ENCODE data around the gene DCXR. TPM values are rescaled to one million over a fixed set of nuclear protein-coding genes. Genes with fewer than 3 reads are reported as not detected.

Gene DCXR
- polyA plus RNA-seq, 3 donors: 88.8 to 93.1 (median 90.3) TPM

- H3K36me3 Mint-ChIP-seq: peaks cover 9 to 19% of the 10 kb centered on the region in 2 donors
- H3K36me3 ChIP-seq (replicated peaks in 1 of 2; ENCODE audit: control insufficient read depth in 1 of 2, insufficient read depth in 2 of 2, low read length in 2 of 2): peaks cover 15 to 17% of the 10 kb centered on the region in 2 donors
- peaks cover 5% of the 10 kb centered on the region for H3K4me1 Mint-ChIP-seq
Observed at GRCh38 chr17:82016061-82016874, 21.2 kb downstream of the DCXR start.

More at GRCh38 chr17:82016061-82016874, 21.2 kb downstream of the DCXR start:
- no peak overlapping the region for H3K4me3 Mint-ChIP-seq
- Histone ChIP-seq H4K20me1 (ENCODE audit: insufficient read depth, low read length) (peaks cover 20% of the 10 kb centered on the region), H3K4me3 (replicated peaks in 1 of 3; ENCODE audit: low read depth in 2 of 3, low read length in 3 of 3) (no peak overlapping the region), H2AFZ (ENCODE audit: insufficient read depth, low read depth, low read length, poor library complexity, severe bottlenecking) (no peak overlapping the region), H3K27ac (ENCODE audit: low read depth in 1 of 2, low read length in 2 of 2) (no peak overlapping the region), H3K4me1 (ENCODE audit: control insufficient read depth in 1 of 2, insufficient read depth in 2 of 2, low read length in 2 of 2) (peaks cover 4 to 6% of the 10 kb centered on the region in 2 donors), H3K9me3 (replicated peaks in 1 of 2; ENCODE audit: control insufficient read depth in 1 of 2, insufficient read depth in 1 of 2, low read length in 2 of 2) (no peaks in the 10 kb centered on the region), H3K4me2 (replicated peaks; ENCODE audit: extremely low read depth, low read length, poor library complexity, severe bottlenecking) (no peak overlapping the region), H3K27me3 (ENCODE audit: control insufficient read depth in 2 of 2, insufficient read depth in 2 of 2, low read length in 2 of 2) (no peaks in the 10 kb centered on the region), H3K79me2 (ENCODE audit: insufficient read depth, low read length) (peaks cover 11% of the 10 kb centered on the region), H3K9ac (ENCODE audit: insufficient read depth, low read length, poor library complexity, severe bottlenecking) (no peak overlapping the region)
- no peak overlapping the region for H3K27ac Mint-ChIP-seq
- H3K9me3 Mint-ChIP-seq: no peaks in the 10 kb centered on the region
- WGBS (ENCODE audit: insufficient coverage): 93% methylated on average over 21 of the region's 28 CpGs
- intact Hi-C loops (cut with micrococcal nuclease): no loop called here
- peaks cover 0 to 2% (median 0%) of the 10 kb centered on the region in 3 donors for H3K27me3 Mint-ChIP-seq (ENCODE audit: low read depth in 3 of 3)
- no peak for TF ChIP-seq CTCF (IDR thresholded peaks at IDR 0.05)
- DNase-seq: no peak
